Chondrocyte (in vitro differentiated cells): ENCODE results near the gene ABHD15. TPM values are rescaled to one million over a fixed set of nuclear protein-coding genes. Genes with fewer than 3 reads are reported as not detected.

Source experiments
- DNase-seq: peaks from one replicate; pipeline ENCODE4 v3.0.0; 2021; ENCODE audit warnings: mixed read lengths, low spot score
- H3K27ac Mint-ChIP-seq: one replicate; pipeline ENCODE4 v1.8.0; 2021; ENCODE audit warnings: mild to moderate bottlenecking, moderate library complexity, mixed read lengths; ENCODE audit not compliant: unreplicated experiment
- H3K27me3 Mint-ChIP-seq: 2 replicates; pipeline ENCODE4 v1.8.0; 2021; ENCODE audit warnings: low read depth, mixed read lengths
- H3K36me3 Mint-ChIP-seq: 2 replicates; pipeline ENCODE4 v1.8.0; 2021; ENCODE audit warnings: low read depth, mixed read lengths
- H3K4me1 Mint-ChIP-seq: 2 replicates; pipeline ENCODE4 v1.8.0; 2021; ENCODE audit warnings: low read depth, mild to moderate bottlenecking, mixed read lengths
- H3K4me3 Mint-ChIP-seq: one replicate; pipeline ENCODE4 v1.8.0; 2021; ENCODE audit warnings: mild to moderate bottlenecking, moderate library complexity, mixed read lengths; ENCODE audit not compliant: unreplicated experiment
- H3K9me3 Mint-ChIP-seq: 2 replicates; pipeline ENCODE4 v1.8.0; 2021; ENCODE audit warnings: low read depth, mixed read lengths
- CTCF ChIP-seq: fragments of 200-600 bp; sonication (generic); IDR thresholded peaks from 2 replicates; pipeline ENCODE4 v1.5.0; 2021; ENCODE audit warnings: antibody characterized with exemption, mild to moderate bottlenecking, moderate library complexity
- total RNA-seq: library from RNA; stranded (reverse); gene quantifications from 3 replicates; pipeline ENCODE4 v1.2.1, GENCODE V29; 2021

Gene ABHD15
- total RNA-seq, 1 donor from 2014 or later: 11.7 TPM

GRCh38 chr17:29589524-29590410 lies 22.9 kb upstream of the ABHD15 start, which contains the start of gene GIT1:
Gene GIT1 (minus strand): TSS chr17:29589648. CDS start chr17:29589378, 270 bp downstream.
- no peaks in the 10 kb centered on the region for H3K36me3 Mint-ChIP-seq
- H3K27me3 Mint-ChIP-seq: no peaks in the 10 kb centered on the region
- H3K4me3 Mint-ChIP-seq: peak within 1 kb of the TSS; percentile 88
- peak; percentile 23 for TF ChIP-seq CTCF
- H3K27ac Mint-ChIP-seq: peak within 1 kb of the TSS; percentile 92
- DNase-seq: peak; percentile 82
- peaks cover 71% of the 10 kb centered on the region for H3K4me1 Mint-ChIP-seq
- no peaks in the 10 kb centered on the region for H3K9me3 Mint-ChIP-seq

DNA sequence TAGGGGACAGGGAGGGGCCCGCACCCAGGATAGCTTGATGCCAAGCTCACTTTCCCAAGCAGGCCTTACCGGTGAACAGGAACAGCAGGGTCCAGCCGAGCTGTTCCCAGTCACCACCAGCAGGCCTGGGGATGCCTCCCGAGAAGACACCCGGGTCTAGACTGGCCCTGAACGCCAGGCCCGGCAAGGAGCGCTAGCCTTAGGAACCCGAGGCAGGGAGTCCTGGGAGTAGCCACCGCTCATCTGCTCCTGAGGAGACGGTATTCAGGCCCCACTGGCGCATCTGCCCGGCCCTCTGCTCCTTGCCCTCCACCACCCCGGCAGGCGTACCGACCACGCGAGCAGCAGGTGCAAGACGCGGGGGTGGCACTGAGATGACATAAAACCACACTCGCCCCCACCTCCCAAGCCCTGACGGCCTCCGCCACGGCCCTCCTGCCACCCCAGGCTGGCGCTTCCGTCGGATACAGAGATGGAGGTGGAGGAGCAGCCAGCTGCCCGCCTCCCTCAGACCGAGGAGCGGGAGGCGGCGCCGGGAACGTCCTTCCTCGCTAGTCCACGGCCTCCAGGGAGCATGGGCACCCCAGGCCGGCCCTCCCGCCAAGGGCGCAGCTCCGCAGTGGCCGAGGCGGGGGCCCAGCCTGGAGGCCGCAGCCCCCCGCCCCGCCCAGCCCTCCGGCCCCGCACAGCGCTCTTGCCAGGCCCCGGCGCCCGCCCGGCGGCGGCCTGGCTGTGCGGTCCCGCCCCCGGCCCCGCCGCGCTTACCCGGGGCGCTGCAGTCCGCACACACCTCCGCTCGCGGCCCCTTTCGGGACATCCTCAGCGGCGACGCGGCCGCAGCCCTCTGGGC lies 21.9 kb upstream of the ABHD15 start:
- DNase-seq: peak; percentile 93
- H3K4me1 Mint-ChIP-seq: peaks cover 71% of the 10 kb centered on the region

GRCh38 chr17:29588017-29588561 lies 21.3 kb upstream of the ABHD15 start:
- peak overlapping the region; percentile 92 for H3K27ac Mint-ChIP-seq
- no peaks in the 10 kb centered on the region for H3K36me3 Mint-ChIP-seq
- no peaks in the 10 kb centered on the region for H3K9me3 Mint-ChIP-seq
- peak; percentile 61 for DNase-seq
- no peaks in the 10 kb centered on the region for H3K27me3 Mint-ChIP-seq
- peak overlapping the region; percentile 88 for H3K4me3 Mint-ChIP-seq
- H3K4me1 Mint-ChIP-seq: peaks cover 72% of the 10 kb centered on the region
- no peak for TF ChIP-seq CTCF

More for the DNA sequence above, 21.9 kb upstream of the ABHD15 start:
- H3K9me3 Mint-ChIP-seq: no peaks in the 10 kb centered on the region
- H3K4me3 Mint-ChIP-seq: peak overlapping the region; percentile 88
- peak; percentile 25 for TF ChIP-seq CTCF
- peak overlapping the region; percentile 92 for H3K27ac Mint-ChIP-seq
- no peaks in the 10 kb centered on the region for H3K27me3 Mint-ChIP-seq
- H3K36me3 Mint-ChIP-seq: no peaks in the 10 kb centered on the region

- peaks cover 69% of the 10 kb centered on the region for H3K4me1 Mint-ChIP-seq
- TF ChIP-seq CTCF: no peak
- no peak for DNase-seq
- H3K4me3 Mint-ChIP-seq: peak overlapping the region; percentile 88
- no peak overlapping the region for H3K27ac Mint-ChIP-seq
- no peaks in the 10 kb centered on the region for H3K27me3 Mint-ChIP-seq
- no peaks in the 10 kb centered on the region for H3K36me3 Mint-ChIP-seq
- no peaks in the 10 kb centered on the region for H3K9me3 Mint-ChIP-seq
Observed at GRCh38 chr17:29587591-29587990, 20.8 kb upstream of the ABHD15 start.
